GM21423 (cell line): ENCODE measurements around the gene HADHA.

Source experiments
- ATAC-seq: cut with Tn5 transposase; IDR thresholded peaks from one replicate; pipeline ENCODE4 v1.9.1; 2021; ENCODE audit warnings: mild to moderate bottlenecking, moderate library complexity; ENCODE audit not compliant: unreplicated experiment

The HADHA gene

GRCh38 chr2:26195040-26195984 lies 49.1 kb downstream of the HADHA start:
- ATAC-seq = no peak

GRCh38 chr2:26193578-26194231 lies 50.7 kb downstream of the HADHA start:
- ATAC-seq = no peak

GRCh38 chr2:26191316-26192159 lies 52.9 kb downstream of the HADHA start:
- no peak for ATAC-seq

- no peak for ATAC-seq
These were observed 54.1 kb downstream of the HADHA start for GRCh38 chr2:26190369-26190768.

GRCh38 chr2:26189751-26190150 lies 54.7 kb downstream of the HADHA start:
- no peak for ATAC-seq

GRCh38 chr2:26189123-26189522 lies 55.3 kb downstream of the HADHA start:
- no peak for ATAC-seq

- no peak for ATAC-seq
These were observed 56.8 kb downstream of the HADHA start for GRCh38 chr2:26187537-26188104.

- ATAC-seq = no peak
These were observed 57.3 kb downstream of the HADHA start for GRCh38 chr2:26187114-26187513.

GRCh38 chr2:26185954-26186770 lies 58.3 kb downstream of the HADHA start:
- no peak for ATAC-seq

- no peak for ATAC-seq
These were observed 59.0 kb downstream of the HADHA start for GRCh38 chr2:26185304-26185928.

- peak; percentile 81 for ATAC-seq
These were observed 59.7 kb downstream of the HADHA start for GRCh38 chr2:26184555-26185303.

GRCh38 chr2:26184121-26184520 lies 60.3 kb downstream of the HADHA start:
- no peak for ATAC-seq

GRCh38 chr2:26182887-26183630 lies 61.4 kb downstream of the HADHA start:
- no peak for ATAC-seq

GRCh38 chr2:26182441-26182840 lies 62.0 kb downstream of the HADHA start:
- no peak for ATAC-seq

- ATAC-seq = no peak
These were observed 65.0 kb downstream of the HADHA start for GRCh38 chr2:26179446-26179913.

- no peak for ATAC-seq
These were observed 65.5 kb downstream of the HADHA start for GRCh38 chr2:26178746-26179436.

- no peak for ATAC-seq
These were observed 66.2 kb downstream of the HADHA start for GRCh38 chr2:26178246-26178645.
